ENCODE results near the gene RTN3.
"Not testable (repeated sequence)": the region's sequence is repeated elsewhere in the genome, so short reads cannot be mapped to it uniquely, and the experiment has no call there.

The RTN3 gene

GRCh38 chr11:63671322-63672155 is 9.8 kb upstream of the RTN3 start, which contains the start of gene ATL3:
ATL3 (minus strand) TSS chr11:63671376; CDS start chr11:63671335, 41 bp downstream.
- peak; percentile 96 for ATAC-seq
- peak within 1 kb of the TSS; percentile 83 to 84 for H3K4me3 Mint-ChIP-seq

DNA sequence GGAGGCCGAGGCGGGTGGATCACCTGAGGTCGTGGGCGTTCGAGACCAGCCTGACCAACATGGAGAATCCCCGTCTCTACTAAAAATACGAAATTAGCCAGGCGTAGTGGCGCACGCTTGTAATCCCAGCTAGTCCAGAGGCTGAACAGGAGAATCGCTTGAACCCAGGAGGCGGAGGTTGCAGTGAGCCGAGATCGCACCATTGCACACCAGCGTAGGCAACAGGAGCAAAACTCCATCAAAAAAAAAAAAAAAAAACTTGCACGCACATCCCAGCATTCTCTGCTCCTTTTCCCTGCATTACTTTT is 9.2 kb upstream of the RTN3 start:
- H3K4me1 Mint-ChIP-seq, result peaks cover 44% of the 10 kb centered on the region
- H3K9me3 Mint-ChIP-seq, result no peaks in the 10 kb centered on the region
- ATAC-seq (no peak), DNase-seq (no peak)
- no peaks in the 10 kb centered on the region for H3K27me3 Mint-ChIP-seq
- peak overlapping the region in 1 of 2 donors; percentile 39 for H3K27ac Mint-ChIP-seq
- peak overlapping the region; percentile 83 to 84 for H3K4me3 Mint-ChIP-seq

More at GRCh38 chr11:63671322-63672155, 9.8 kb upstream of the RTN3 start, which contains the start of gene ATL3:
- peak; percentile 91 to 95 for DNase-seq
- H3K27me3 Mint-ChIP-seq, result no peaks in the 10 kb centered on the region
- peak within 1 kb of the TSS; percentile 60 to 71 for H3K27ac Mint-ChIP-seq
- peaks cover 44% of the 10 kb centered on the region for H3K4me1 Mint-ChIP-seq
- H3K9me3 Mint-ChIP-seq, result no peaks in the 10 kb centered on the region

GRCh38 chr11:63672936-63673539 is 8.3 kb upstream of the RTN3 start:
- Mint-ChIP-seq H3K9me3 (no peaks in the 10 kb centered on the region), H3K4me3 (peak overlapping the region in 1 of 2 donors; percentile 58), H3K4me1 (peaks cover 37% of the 10 kb centered on the region), H3K27ac (no peak overlapping the region), H3K27me3 (no peaks in the 10 kb centered on the region)
- ATAC-seq (no peak), DNase-seq (no peak)

GRCh38 chr11:63673579-63673978 is 7.7 kb upstream of the RTN3 start:
- Mint-ChIP-seq H3K4me1 (peaks cover 32% of the 10 kb centered on the region), H3K9me3 (no peaks in the 10 kb centered on the region), H3K27ac (no peak overlapping the region), H3K4me3 (no peak overlapping the region), H3K27me3 (no peaks in the 10 kb centered on the region)
- no peak for ATAC-seq
- DNase-seq, result no peak

DNA sequence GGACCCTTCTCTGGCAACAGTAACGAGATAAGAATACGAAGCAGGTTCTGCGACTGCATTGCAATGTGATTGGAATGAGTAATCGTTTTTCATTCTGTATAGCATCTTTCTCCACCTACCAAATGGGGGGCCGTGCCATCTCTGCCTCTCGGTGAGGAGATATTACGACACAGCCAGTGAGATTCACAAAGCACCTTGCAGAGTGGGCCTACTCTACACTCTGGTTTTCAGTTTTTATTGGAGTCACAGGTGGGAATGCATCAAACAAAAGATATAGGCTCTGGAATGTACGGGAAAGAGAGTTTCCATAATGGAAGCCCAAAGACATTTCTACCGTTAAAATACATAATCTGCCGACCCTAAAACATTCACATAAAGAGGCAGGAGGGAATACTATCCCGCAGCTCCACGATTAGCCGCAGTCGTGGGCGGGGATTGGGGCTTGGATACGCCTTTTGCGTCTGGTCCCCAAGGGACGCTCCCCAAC is 423 bp upstream of the RTN3 start:
- Mint-ChIP-seq H3K27me3 (no peaks in the 10 kb centered on the region), H3K9me3 (no peaks in the 10 kb centered on the region), H3K4me3 (peak overlapping the region; percentile 88 to 100), H3K27ac (peak overlapping the region in 1 of 2 donors; percentile 96), H3K4me1 (peaks cover 28% of the 10 kb centered on the region)
- no peak for DNase-seq
- ATAC-seq, result no peak

- Mint-ChIP-seq H3K27ac (peak overlapping the region; percentile 64 to 94), H3K4me1 (peaks cover 43% of the 10 kb centered on the region), H3K9me3 (no peaks in the 10 kb centered on the region), H3K27me3 (no peaks in the 10 kb centered on the region), H3K4me3 (peak overlapping the region; percentile 88 to 100)
- peak in 1 of 2 donors; percentile 5 for DNase-seq
- peak; percentile 25 for ATAC-seq
These were observed 1.0 kb downstream of the RTN3 start for GRCh38 chr11:63682066-63683021.

- ATAC-seq, result no peak
- H3K9me3 Mint-ChIP-seq, result no peaks in the 10 kb centered on the region
- H3K27me3 Mint-ChIP-seq, result no peaks in the 10 kb centered on the region
- peak overlapping the region; percentile 88 to 100 for H3K4me3 Mint-ChIP-seq
- no peak overlapping the region for H3K27ac Mint-ChIP-seq
- H3K4me1 Mint-ChIP-seq, result peaks cover 51% of the 10 kb centered on the region
- DNase-seq, result no peak
These were observed 2.1 kb downstream of the RTN3 start for GRCh38 chr11:63683133-63683991.

- not testable (repeated sequence) for ATAC-seq, H3K9me3 Mint-ChIP-seq, DNase-seq, H3K27me3 Mint-ChIP-seq, H3K27ac Mint-ChIP-seq, H3K4me3 Mint-ChIP-seq
- peaks cover 70% of the 10 kb centered on the region for H3K4me1 Mint-ChIP-seq
These were observed 3.9 kb downstream of the RTN3 start for GRCh38 chr11:63685158-63685721.

- Mint-ChIP-seq H3K27ac (no peak overlapping the region), H3K4me3 (no peak overlapping the region), H3K27me3 (no peaks in the 10 kb centered on the region), H3K4me1 (peaks cover 65% of the 10 kb centered on the region), H3K9me3 (no peaks in the 10 kb centered on the region)
- DNase-seq (no peak), ATAC-seq (no peak)
These were observed 5.6 kb downstream of the RTN3 start for GRCh38 chr11:63686926-63687325.

- Mint-ChIP-seq H3K9me3 (no peaks in the 10 kb centered on the region), H3K27ac (peak overlapping the region; percentile 62 to 82), H3K27me3 (no peaks in the 10 kb centered on the region), H3K4me3 (peak overlapping the region in 1 of 2 donors; percentile 27), H3K4me1 (peaks cover 56% of the 10 kb centered on the region)
- DNase-seq (peak; percentile 50 to 75), ATAC-seq (peak; percentile 98)
These were observed 6.5 kb downstream of the RTN3 start for GRCh38 chr11:63687845-63688244.

DNA sequence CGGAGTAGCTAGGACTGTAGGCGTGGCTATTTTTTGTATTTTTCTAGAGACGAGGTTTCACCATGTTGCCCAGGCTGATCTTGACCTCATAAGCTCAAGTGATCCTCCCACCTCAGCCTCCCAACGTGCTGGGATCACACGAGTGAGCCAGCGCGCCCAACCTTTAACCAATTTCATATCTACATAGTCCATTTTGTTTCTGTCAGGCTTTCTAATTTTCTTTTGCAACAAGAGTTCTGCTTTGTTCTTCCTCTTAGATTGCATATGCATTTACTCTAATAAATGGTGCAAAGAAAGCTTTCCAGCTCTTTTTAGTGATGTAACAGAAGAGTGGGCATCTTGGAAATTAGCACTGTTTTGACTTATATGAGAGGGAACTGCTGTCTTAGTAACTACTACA is 13.3 kb downstream of the RTN3 start:
- Mint-ChIP-seq H3K4me3 (no peak overlapping the region), H3K9me3 (no peaks in the 10 kb centered on the region), H3K27me3 (no peaks in the 10 kb centered on the region), H3K27ac (no peak overlapping the region), H3K4me1 (peaks cover 17% of the 10 kb centered on the region)
- DNase-seq (no peak), ATAC-seq (no peak)

GRCh38 chr11:63698976-63699733 is 17.9 kb downstream of the RTN3 start:
- DNase-seq (no peak), ATAC-seq (no peak)
- H3K4me3 Mint-ChIP-seq, result no peak overlapping the region
- no peak overlapping the region for H3K27ac Mint-ChIP-seq
- H3K4me1 Mint-ChIP-seq, result peaks cover 9% of the 10 kb centered on the region
- H3K9me3 Mint-ChIP-seq, result no peaks in the 10 kb centered on the region
- no peaks in the 10 kb centered on the region for H3K27me3 Mint-ChIP-seq

DNA sequence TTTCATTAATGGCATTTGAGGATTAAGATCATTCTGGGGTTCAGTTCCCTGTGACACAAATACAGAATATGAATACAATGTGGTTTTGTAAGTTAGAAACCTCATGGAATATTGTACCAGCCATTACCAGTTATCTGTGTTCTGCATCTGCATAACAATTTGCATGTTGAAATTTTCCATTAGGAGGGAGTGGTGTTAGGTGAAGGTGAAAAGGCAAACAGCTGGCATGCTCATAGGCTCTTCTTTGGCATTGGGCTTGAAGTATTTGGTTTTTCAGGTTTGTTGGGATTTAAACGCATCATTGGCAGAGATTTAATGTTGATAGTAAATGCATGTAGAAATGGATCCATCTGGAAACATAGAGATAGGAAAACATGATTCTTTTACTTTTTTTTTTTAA is 18.6 kb downstream of the RTN3 start:
- Mint-ChIP-seq H3K4me3 (no peak overlapping the region), H3K9me3 (no peaks in the 10 kb centered on the region), H3K27ac (no peak overlapping the region), H3K27me3 (no peaks in the 10 kb centered on the region), H3K4me1 (peaks cover 9% of the 10 kb centered on the region)
- ATAC-seq (no peak), DNase-seq (no peak)

- no peak overlapping the region for H3K4me3 Mint-ChIP-seq
- no peaks in the 10 kb centered on the region for H3K27me3 Mint-ChIP-seq
- no peaks in the 10 kb centered on the region for H3K9me3 Mint-ChIP-seq
- no peak for ATAC-seq
- no peak for DNase-seq
- H3K4me1 Mint-ChIP-seq, result no peaks in the 10 kb centered on the region
- H3K27ac Mint-ChIP-seq, result no peak overlapping the region
These were observed 24.2 kb downstream of the RTN3 start for GRCh38 chr11:63705526-63705925.
